ENCODE data around the gene DTNA. TPM values are rescaled to one million over a fixed set of nuclear protein-coding genes. Genes with fewer than 3 reads are reported as not detected.

DTNA gene
- total and polyA plus RNA-seq, 2 of the 8 experiments (the other 6 are each of a cell fraction or from before 2014, with no cell fraction given), result 30.2 to 32.7 TPM

- Histone ChIP-seq H3K9ac (replicated peaks in 1 of 4; ENCODE audit: extremely low read depth in 1 of 4, low read depth in 3 of 4, low read length in 3 of 4) (no peak overlapping the region), H3K36me3 (ENCODE audit: control insufficient read depth in 2 of 4, insufficient read depth in 4 of 4, low read length in 3 of 4) (no peaks in the 10 kb centered on the region), H2AFZ (ENCODE audit: low read length) (no peak overlapping the region), H2BK5ac (ENCODE audit: low read depth, low read length) (no peak overlapping the region), H2BK120ac (replicated peaks; ENCODE audit: low read depth, low read length) (no peak overlapping the region), H4K91ac (replicated peaks; ENCODE audit: insufficient read length, low read length) (no peak overlapping the region), H3K18ac (ENCODE audit: extremely low read depth, low read length) (no peak overlapping the region), H3K27ac (ENCODE audit: low read depth, low read length) (no peak overlapping the region), H3K4me1 (replicated peaks in 1 of 4; ENCODE audit: control insufficient read depth in 3 of 4, insufficient read depth in 4 of 4, low read length in 3 of 4) (no peaks in the 10 kb centered on the region), H4K5ac (ENCODE audit: insufficient read length, low read depth, low read length) (no peak overlapping the region), H4K8ac (ENCODE audit: extremely low read depth, insufficient read depth, low read length) (no peak overlapping the region), H3K79me1 (ENCODE audit: low read depth, low read length) (no peaks in the 10 kb centered on the region), H3K23ac (ENCODE audit: insufficient read length) (no peak overlapping the region), H3K4me2 (ENCODE audit: insufficient read depth in 1 of 2, low read depth in 2 of 2, low read length in 2 of 2) (no peak overlapping the region), H2BK15ac (ENCODE audit: low read length) (no peak overlapping the region), H3K56ac (replicated peaks; ENCODE audit: insufficient read length, low read depth, low read length) (no peak overlapping the region), H4K20me1 (replicated peaks in 1 of 2; ENCODE audit: control insufficient read depth in 1 of 2, insufficient read depth in 2 of 2, low read length in 2 of 2) (no peaks in the 10 kb centered on the region), H3K4ac (replicated peaks; ENCODE audit: insufficient read length, low read depth, low read length) (no peak overlapping the region), H3K14ac (ENCODE audit: insufficient read length) (no peak overlapping the region), H3K9me3 (ENCODE audit: insufficient read depth in 2 of 2, low read depth in 1 of 2, low read length in 1 of 2) (no peaks in the 10 kb centered on the region), H2BK12ac (ENCODE audit: low read depth, low read length) (no peak overlapping the region), H3K4me3 (ENCODE audit: extremely low read depth in 1 of 4, insufficient read depth in 2 of 4, low read depth in 3 of 4, low read length in 4 of 4) (no peak overlapping the region), H2AK5ac (ENCODE audit: low read depth, low read length) (no peak overlapping the region), H3K27me3 (replicated peaks in 1 of 4; ENCODE audit: control insufficient read depth in 3 of 4, extremely low read depth in 1 of 4, insufficient read depth in 3 of 4, low read length in 3 of 4) (no peaks in the 10 kb centered on the region), H2BK20ac (ENCODE audit: low read length) (no peak overlapping the region), H3K79me2 (ENCODE audit: control insufficient read depth in 1 of 2, insufficient read depth in 2 of 2, low read length in 2 of 2) (no peaks in the 10 kb centered on the region), H3K23me2 (ENCODE audit: low read depth, low read length) (no peaks in the 10 kb centered on the region)
- ChIA-PET POLR2A (ENCODE audit: partially characterized antibody) (interaction anchor here (0.9 kb wide), 1 partner anchor 14 kb away, joined by 3 read pairs; no protein-coding TSS in a partner anchor), CTCF (ENCODE audit: partially characterized antibody) (interaction anchor here (0.5 to 2.8 kb wide), 3 partner anchors 8 to 77 kb away, joined by 3 to 14 read pairs (median 8); no protein-coding TSS in a partner anchor)
- TF ChIP-seq RXRA (IDR thresholded peaks at IDR 0.05; ENCODE audit: insufficient read depth, low read depth, low read length) (no peak), RFX5 (IDR thresholded peaks at IDR 0.05; ENCODE audit: borderline replicate concordance, low read depth, low read length) (no peak), GABPA (IDR thresholded peaks at IDR 0.05; ENCODE audit: borderline replicate concordance, insufficient read depth, low read length) (no peak), PHF8 (conservative IDR thresholded peaks at IDR 0.05; ENCODE audit: low read depth, low read length) (no peak)
- TF ChIP-seq, protein P1, sequence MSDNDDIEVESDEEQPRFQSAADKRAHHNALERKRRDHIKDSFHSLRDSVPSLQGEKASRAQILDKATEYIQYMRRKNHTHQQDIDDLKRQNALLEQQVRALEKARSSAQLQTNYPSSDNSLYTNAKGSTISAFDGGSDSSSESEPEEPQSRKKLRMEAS (IDR thresholded peaks at IDR 0.05), result no peak
- 90% methylated on average over 9 of the region's 9 CpGs; no CpG with 5 or more reads in 1 of the 2 experiments for WGBS, 2 experiments (ENCODE audit: extremely low coverage in 1 of 2, insufficient coverage in 1 of 2, insufficient read length in 1 of 2, insufficient replicate concordance in 2 of 2, low coverage in 1 of 2, low lambda C conversion rate in 2 of 2, missing lambda C conversion rate in 1 of 2)
- FAIRE-seq (no peak), DNase-seq (ENCODE audit: low read depth in 1 of 2, low spot score in 2 of 2) (no peak)
These were observed 28.2 kb downstream of the DTNA start for GRCh38 chr18:34738175-34738894.
